HFFc6 (cell line): Measurements from ENCODE around the gene DISC1. TPM values are rescaled to one million over a fixed set of nuclear protein-coding genes. Genes with fewer than 3 reads are reported as not detected.

Source experiments
- DNase-seq: peaks from one replicate; pipeline ENCODE4 v3.0.0-alpha.2; 2018
- H3K27ac Mint-ChIP-seq: 2 replicates; pipeline ENCODE4 v1.8.0; 2020; ENCODE audit warnings: mild to moderate bottlenecking, mixed read lengths
- H3K27me3 Mint-ChIP-seq: 2 replicates; pipeline ENCODE4 v1.8.0; 2021; ENCODE audit warnings: mild to moderate bottlenecking, moderate library complexity, mixed read lengths; ENCODE audit not compliant: insufficient read depth
- H3K36me3 Mint-ChIP-seq: 2 replicates; pipeline ENCODE4 v1.8.0; 2021; ENCODE audit warnings: low read depth, mixed read lengths
- H3K4me1 Mint-ChIP-seq: 2 replicates; pipeline ENCODE4 v1.8.0; 2020; ENCODE audit warnings: low read depth, mixed read lengths
- H3K4me3 Mint-ChIP-seq: 2 replicates; pipeline ENCODE4 v1.8.0; 2020; ENCODE audit warnings: mild to moderate bottlenecking, moderate library complexity, mixed read lengths
- H3K9me3 Mint-ChIP-seq: 2 replicates; pipeline ENCODE4 v1.8.0; 2020; ENCODE audit warnings: mild to moderate bottlenecking, mixed read lengths
- total RNA-seq, 6 experiments: library from RNA; stranded (reverse); fragmentation: NEBNext Ultra II Directional; extraction: Animal tissue kit (Norgen Biotek cat#: 25700); gene quantifications; 2 replicates in 1 of 6; 3 replicates in 5 of 6; pipeline ENCODE4 v1.2.3, GENCODE V29; 2021
- TF ChIP-seq, protein P1 (sequence below): fragments of 200-600 bp; sonication (generic); IDR thresholded peaks from 2 replicates; pipeline ENCODE4 v1.5.0; 2021; ENCODE audit warnings: antibody characterized with exemption, mild to moderate bottlenecking

DISC1 gene
- total RNA-seq, 6 experiments from 2014 or later, result 1.3 to 4.3 (median 1.9) TPM

DNA sequence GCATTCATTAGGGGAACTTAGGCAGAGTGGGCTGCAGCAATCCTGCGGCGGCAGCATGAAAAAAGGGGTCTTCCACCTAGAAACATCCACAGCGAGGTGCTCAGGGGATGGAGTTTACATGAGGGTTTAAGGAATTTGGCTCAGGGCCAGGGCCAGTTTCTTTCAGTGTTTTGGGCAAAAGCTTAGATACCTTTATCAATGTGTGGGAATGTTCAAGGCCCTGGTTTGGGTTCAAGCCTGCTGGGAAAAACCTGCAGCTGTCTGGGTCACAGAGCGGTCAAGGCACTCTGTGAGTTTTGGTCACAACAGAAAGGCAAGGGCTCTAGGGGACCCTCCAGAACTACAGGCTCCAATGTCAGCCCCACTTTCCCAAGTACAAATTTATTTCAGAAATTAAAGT is 230.3 kb downstream of the DISC1 start:
- H3K36me3 Mint-ChIP-seq, result no peaks in the 10 kb centered on the region
- no peak for DNase-seq
- H3K27ac Mint-ChIP-seq, result no peak overlapping the region
- H3K27me3 Mint-ChIP-seq, result no peaks in the 10 kb centered on the region
- TF ChIP-seq, protein P1, sequence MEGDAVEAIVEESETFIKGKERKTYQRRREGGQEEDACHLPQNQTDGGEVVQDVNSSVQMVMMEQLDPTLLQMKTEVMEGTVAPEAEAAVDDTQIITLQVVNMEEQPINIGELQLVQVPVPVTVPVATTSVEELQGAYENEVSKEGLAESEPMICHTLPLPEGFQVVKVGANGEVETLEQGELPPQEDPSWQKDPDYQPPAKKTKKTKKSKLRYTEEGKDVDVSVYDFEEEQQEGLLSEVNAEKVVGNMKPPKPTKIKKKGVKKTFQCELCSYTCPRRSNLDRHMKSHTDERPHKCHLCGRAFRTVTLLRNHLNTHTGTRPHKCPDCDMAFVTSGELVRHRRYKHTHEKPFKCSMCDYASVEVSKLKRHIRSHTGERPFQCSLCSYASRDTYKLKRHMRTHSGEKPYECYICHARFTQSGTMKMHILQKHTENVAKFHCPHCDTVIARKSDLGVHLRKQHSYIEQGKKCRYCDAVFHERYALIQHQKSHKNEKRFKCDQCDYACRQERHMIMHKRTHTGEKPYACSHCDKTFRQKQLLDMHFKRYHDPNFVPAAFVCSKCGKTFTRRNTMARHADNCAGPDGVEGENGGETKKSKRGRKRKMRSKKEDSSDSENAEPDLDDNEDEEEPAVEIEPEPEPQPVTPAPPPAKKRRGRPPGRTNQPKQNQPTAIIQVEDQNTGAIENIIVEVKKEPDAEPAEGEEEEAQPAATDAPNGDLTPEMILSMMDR, result no peak
- peaks cover 10% of the 10 kb centered on the region for H3K4me1 Mint-ChIP-seq
- H3K4me3 Mint-ChIP-seq, result no peak overlapping the region
- no peaks in the 10 kb centered on the region for H3K9me3 Mint-ChIP-seq

DNA sequence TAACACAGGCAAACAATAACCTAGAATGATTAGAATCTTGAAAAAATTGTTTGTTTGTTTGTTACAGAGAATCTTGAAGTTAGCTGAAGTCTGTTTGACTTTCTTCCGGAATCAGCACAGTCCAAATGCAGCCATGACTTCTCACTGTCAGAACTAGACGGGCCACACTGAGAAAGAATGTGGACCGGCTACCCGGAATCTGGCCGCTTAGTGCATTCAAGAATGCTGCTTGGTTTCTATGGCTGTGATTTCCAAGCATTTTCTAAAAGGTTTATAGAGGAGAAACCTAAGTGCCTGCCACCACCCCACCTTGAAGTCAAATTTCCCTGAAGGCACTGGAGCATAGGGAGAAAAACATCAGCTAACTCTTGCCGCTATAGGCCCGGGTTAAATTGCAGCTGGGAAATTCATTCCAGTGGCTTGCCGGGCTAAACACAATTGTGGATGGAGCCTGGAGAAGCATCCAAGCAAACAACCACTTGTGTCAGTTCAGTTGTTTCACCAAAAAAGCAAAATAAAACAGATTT is 231.1 kb downstream of the DISC1 start:
- no peaks in the 10 kb centered on the region for H3K36me3 Mint-ChIP-seq
- no peaks in the 10 kb centered on the region for H3K27me3 Mint-ChIP-seq
- no peak overlapping the region for H3K27ac Mint-ChIP-seq
- TF ChIP-seq, protein P1, result no peak
- no peak overlapping the region for H3K4me3 Mint-ChIP-seq
- no peaks in the 10 kb centered on the region for H3K9me3 Mint-ChIP-seq
- DNase-seq, result no peak
- H3K4me1 Mint-ChIP-seq, result peaks cover 18% of the 10 kb centered on the region

DNA sequence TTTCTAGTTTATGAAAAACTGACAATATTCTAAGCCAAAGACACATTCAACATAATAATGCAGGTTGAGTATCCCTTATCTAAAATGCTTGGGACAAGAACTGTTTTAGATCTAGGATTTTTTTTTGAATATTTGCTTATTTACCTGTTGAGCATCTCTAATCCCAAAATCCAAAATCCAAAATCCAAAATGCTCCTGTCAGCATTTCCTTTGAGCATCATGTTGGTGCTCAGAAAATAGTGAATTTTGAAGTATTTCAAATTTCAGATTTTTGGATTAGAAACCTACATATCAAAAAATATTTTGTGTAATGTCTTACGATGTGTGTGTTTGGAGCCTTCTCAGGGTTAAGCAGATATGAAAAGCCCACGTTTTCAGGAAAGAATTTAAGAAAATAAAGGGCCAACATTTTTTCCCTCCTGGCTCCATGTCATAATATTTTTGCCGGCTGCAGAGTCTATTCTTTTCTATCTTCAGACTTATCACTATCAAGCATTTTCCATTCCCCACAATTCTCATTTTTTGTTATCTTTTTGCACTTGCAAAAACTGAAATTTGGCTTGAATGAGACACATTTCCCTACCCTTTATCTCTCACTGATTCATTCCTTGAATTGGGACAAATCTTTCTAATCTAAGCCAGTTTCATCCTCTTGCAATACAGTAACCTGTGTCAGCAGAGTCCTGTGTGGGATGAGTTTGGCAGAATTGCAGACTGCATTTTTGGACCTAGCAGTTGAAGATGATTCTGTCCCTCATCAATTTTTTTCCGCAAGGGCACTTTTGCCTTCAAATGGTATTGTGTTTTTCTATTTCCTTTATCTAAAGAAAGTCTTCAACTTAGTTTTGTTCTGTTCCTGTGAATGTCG is 233.9 kb downstream of the DISC1 start:
- Mint-ChIP-seq H3K27ac (no peak overlapping the region), H3K9me3 (no peaks in the 10 kb centered on the region), H3K4me3 (no peak overlapping the region), H3K27me3 (no peaks in the 10 kb centered on the region), H3K36me3 (no peaks in the 10 kb centered on the region), H3K4me1 (peaks cover 16% of the 10 kb centered on the region)
- no peak for DNase-seq
- TF ChIP-seq, protein P1, result no peak

DNA sequence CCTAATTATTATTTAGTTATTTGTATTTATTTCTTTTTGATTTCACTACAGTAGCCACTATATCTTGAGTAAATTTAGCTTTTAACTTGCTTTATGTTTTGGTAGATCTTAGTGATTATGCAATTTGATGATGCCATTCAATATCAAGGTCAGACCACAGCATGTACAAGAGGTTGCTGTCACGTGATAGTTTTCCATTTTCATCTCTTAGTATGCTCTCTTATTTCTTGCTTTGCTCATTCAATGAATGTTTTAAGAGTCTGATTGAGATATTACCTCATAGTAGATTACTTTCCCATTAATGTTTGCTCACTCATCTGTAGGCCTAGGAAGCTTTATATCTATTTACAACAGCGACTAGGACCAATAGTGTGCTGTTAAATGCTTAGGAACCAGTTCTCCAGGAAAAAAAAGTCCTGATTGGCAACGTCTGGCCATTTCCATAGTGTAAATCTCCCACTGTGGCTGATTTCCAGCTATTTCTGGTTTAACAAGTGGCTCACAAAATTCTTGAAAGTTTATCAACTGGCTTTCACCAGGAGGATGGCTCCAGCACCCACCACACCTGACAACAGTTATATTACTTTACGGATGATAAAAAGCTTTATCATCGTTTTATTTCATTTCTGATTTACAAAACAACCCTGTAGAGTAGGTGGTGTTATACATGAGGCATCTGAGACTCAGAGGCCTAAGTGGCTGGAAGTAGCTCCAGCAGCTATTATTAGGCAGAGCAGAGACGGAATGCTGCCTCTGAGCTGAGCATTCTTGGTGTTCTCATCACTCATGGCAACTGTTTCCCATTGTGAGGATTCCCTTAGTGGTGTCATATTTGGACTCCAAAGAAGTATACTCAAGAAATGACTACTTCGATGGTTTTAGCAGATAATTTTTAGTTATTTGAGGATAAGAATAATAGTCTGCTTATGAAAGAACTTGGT is 235.2 kb downstream of the DISC1 start:
- Mint-ChIP-seq H3K27me3 (no peaks in the 10 kb centered on the region), H3K4me1 (peaks cover 25% of the 10 kb centered on the region), H3K9me3 (no peaks in the 10 kb centered on the region), H3K36me3 (no peaks in the 10 kb centered on the region), H3K4me3 (no peak overlapping the region), H3K27ac (peak overlapping the region; percentile 49; the same call in 1 of the 2 replicates)
- TF ChIP-seq, protein P1, result no peak
- peak; percentile 68 for DNase-seq

DNA sequence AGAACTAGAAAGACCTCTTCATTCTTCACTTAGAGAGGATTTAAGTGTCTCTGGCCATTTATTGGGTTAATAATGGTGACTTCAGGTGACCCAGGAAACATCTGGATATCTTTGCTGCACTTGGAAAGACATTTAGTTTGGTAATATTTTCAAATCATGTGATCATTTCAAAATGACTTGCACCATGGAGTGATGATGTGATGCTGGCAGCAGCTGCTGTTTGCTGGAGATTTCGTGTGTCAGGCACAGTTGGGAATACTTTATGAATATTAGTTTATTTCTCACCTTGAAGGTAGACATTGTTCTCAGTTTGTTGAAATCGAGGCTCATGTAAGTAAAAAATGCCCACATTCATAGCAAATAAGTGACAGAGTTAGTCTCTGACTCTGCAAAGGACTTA is 236.0 kb downstream of the DISC1 start:
- no peak overlapping the region for H3K27ac Mint-ChIP-seq
- no peaks in the 10 kb centered on the region for H3K9me3 Mint-ChIP-seq
- no peak overlapping the region for H3K4me3 Mint-ChIP-seq
- DNase-seq, result no peak
- TF ChIP-seq, protein P1, result no peak
- H3K27me3 Mint-ChIP-seq, result no peaks in the 10 kb centered on the region
- no peaks in the 10 kb centered on the region for H3K36me3 Mint-ChIP-seq
- peaks cover 33% of the 10 kb centered on the region for H3K4me1 Mint-ChIP-seq
